ENCODE data around the gene RBAK.

RBAK gene

GRCh38 chr7:5045558-5046396 is at the start of gene RBAK:
TSS of gene RBAK (plus strand) at chr7:5045860. CDS start at chr7:5048077, 2,217 bp downstream.
- H3K4me3 ChIP-seq (ENCODE audit: low read depth, low read length), result peak within 1 kb of the TSS; percentile 80
- TF ChIP-seq MAX (IDR thresholded peaks at IDR 0.05; ENCODE audit: low read depth, low read length), result peak; percentile 87
- TF ChIP-seq POLR2A (IDR thresholded peaks at IDR 0.05; ENCODE audit: extremely low read depth, insufficient read length), result peak; percentile 91
- peak; percentile 84 for TF ChIP-seq MYC (IDR thresholded peaks at IDR 0.05; ENCODE audit: low read depth, low read length)
- no peak for TF ChIP-seq CTCF (IDR thresholded peaks at IDR 0.05; ENCODE audit: low read depth, low read length)
- peak; percentile 100 for DNase-seq (ENCODE audit: low read depth)

- no peak for TF ChIP-seq MAX (IDR thresholded peaks at IDR 0.05; ENCODE audit: low read depth, low read length)
- TF ChIP-seq MYC (IDR thresholded peaks at IDR 0.05; ENCODE audit: low read depth, low read length), result no peak
- TF ChIP-seq POLR2A (IDR thresholded peaks at IDR 0.05; ENCODE audit: extremely low read depth, insufficient read length), result no peak
- TF ChIP-seq CTCF (IDR thresholded peaks at IDR 0.05; ENCODE audit: low read depth, low read length), result no peak
- H3K4me3 ChIP-seq (ENCODE audit: low read depth, low read length), result no peak overlapping the region
- no peak for DNase-seq (ENCODE audit: low read depth)
Observed at GRCh38 chr7:4996696-4997222, 48.9 kb upstream of the RBAK start.

GRCh38 chr7:4998244-4998643 is 47.4 kb upstream of the RBAK start:
- DNase-seq (ENCODE audit: low read depth), result no peak
- TF ChIP-seq MYC (IDR thresholded peaks at IDR 0.05; ENCODE audit: low read depth, low read length) (no peak), MAX (IDR thresholded peaks at IDR 0.05; ENCODE audit: low read depth, low read length) (no peak), POLR2A (IDR thresholded peaks at IDR 0.05; ENCODE audit: extremely low read depth, insufficient read length) (no peak), CTCF (IDR thresholded peaks at IDR 0.05; ENCODE audit: low read depth, low read length) (no peak)
- no peak overlapping the region for H3K4me3 ChIP-seq (ENCODE audit: low read depth, low read length)

- TF ChIP-seq POLR2A (IDR thresholded peaks at IDR 0.05; ENCODE audit: extremely low read depth, insufficient read length) (no peak), CTCF (IDR thresholded peaks at IDR 0.05; ENCODE audit: low read depth, low read length) (no peak), MYC (IDR thresholded peaks at IDR 0.05; ENCODE audit: low read depth, low read length) (no peak), MAX (IDR thresholded peaks at IDR 0.05; ENCODE audit: low read depth, low read length) (no peak)
- H3K4me3 ChIP-seq (ENCODE audit: low read depth, low read length), result no peak overlapping the region
- DNase-seq (ENCODE audit: low read depth), result no peak
Observed at GRCh38 chr7:4998910-4999309, 46.8 kb upstream of the RBAK start.

- no peak for DNase-seq (ENCODE audit: low read depth)
- H3K4me3 ChIP-seq (ENCODE audit: low read depth, low read length), result no peak overlapping the region
- no peak for TF ChIP-seq POLR2A (IDR thresholded peaks at IDR 0.05; ENCODE audit: extremely low read depth, insufficient read length)
- no peak for TF ChIP-seq MAX (IDR thresholded peaks at IDR 0.05; ENCODE audit: low read depth, low read length)
- TF ChIP-seq MYC (IDR thresholded peaks at IDR 0.05; ENCODE audit: low read depth, low read length), result no peak
- no peak for TF ChIP-seq CTCF (IDR thresholded peaks at IDR 0.05; ENCODE audit: low read depth, low read length)
Observed at GRCh38 chr7:4999369-4999950, 46.2 kb upstream of the RBAK start.

Measured in NB4 (cell line).